DND-41 (cell line): Measurements from ENCODE around the gene HES4.

Source experiments
- ATAC-seq: fragments of 200-7000 bp; cut with Tn5 transposase; 3 replicates; pipeline ENCODE4 v1.9.1; 2021; ENCODE audit warnings: low read depth; ENCODE audit not compliant: insufficient read depth
- DNase-seq: peaks from one replicate; pipeline ENCODE4 v3.0.0-alpha.2; 2020
- H2AFZ ChIP-seq: 2 replicates; pipeline ENCODE4 v1.6.0; 2012; ENCODE audit warnings: low read depth, low read length
- H3K27ac ChIP-seq: 2 replicates; pipeline ENCODE4 v1.5.1; 2012; ENCODE audit warnings: low read length, inconsistent platforms
- H3K27me3 ChIP-seq: fragments of 200-600 bp; sonication (generic); 2 replicates; pipeline ENCODE4 v1.6.0; 2012; ENCODE audit warnings: low read length, mild to moderate bottlenecking, inconsistent platforms; ENCODE audit not compliant: insufficient read depth, poor library complexity
- H3K36me3 ChIP-seq: 2 replicates; pipeline ENCODE4 v1.5.1; 2012; ENCODE audit warnings: low read length, inconsistent platforms; ENCODE audit not compliant: insufficient read depth
- H3K4me1 ChIP-seq: 2 replicates; pipeline ENCODE4 v1.5.1; 2012; ENCODE audit warnings: mild to moderate bottlenecking, low read length; ENCODE audit not compliant: insufficient read depth
- H3K4me2 ChIP-seq: 2 replicates; pipeline ENCODE4 v1.6.0; 2012; ENCODE audit warnings: mild to moderate bottlenecking, moderate library complexity, low read length, inconsistent platforms; ENCODE audit not compliant: insufficient read depth
- H3K4me3 ChIP-seq, 2 experiments: fragments of 200-600 bp in 1 of 2; shearing (Covaris generic) in 1 of 2; 2 replicates each; pipeline ENCODE4 v1.5.1; 2012 to 2016; ENCODE audit warnings: inconsistent platforms in 2 of 2, low read length in 2 of 2, mild to moderate bottlenecking in 2 of 2, low read depth in 1 of 2, moderate library complexity in 1 of 2
- H3K79me2 ChIP-seq: 2 replicates; pipeline ENCODE4 v1.6.0; 2012; ENCODE audit warnings: low read length, inconsistent platforms; ENCODE audit not compliant: insufficient read depth
- H3K9ac ChIP-seq: 2 replicates; pipeline ENCODE4 v1.6.0; 2012; ENCODE audit warnings: low read depth, mild to moderate bottlenecking, inconsistent platforms, low read length, moderate library complexity
- H3K9me3 ChIP-seq: 2 replicates; pipeline ENCODE4 v1.5.1; 2012; ENCODE audit warnings: low read length, moderate library complexity, mild to moderate bottlenecking, inconsistent platforms; ENCODE audit not compliant: insufficient read depth, severe bottlenecking
- H4K20me1 ChIP-seq: 2 replicates; pipeline ENCODE4 v1.6.0; 2012; ENCODE audit warnings: low read length; ENCODE audit not compliant: insufficient read depth
- EZH2 ChIP-seq: IDR thresholded peaks from 3 replicates; pipeline ENCODE4 v1.6.1; 2012; ENCODE audit warnings: borderline replicate concordance, low read depth, mild to moderate bottlenecking, moderate library complexity, low read length, inconsistent platforms; ENCODE audit not compliant: severe bottlenecking
- TF ChIP-seq, protein P1 (sequence below): IDR thresholded peaks from 2 replicates; pipeline ENCODE4 v1.5.1; 2012; ENCODE audit warnings: borderline replicate concordance, low read length, moderate library complexity, mild to moderate bottlenecking; ENCODE audit not compliant: poor library complexity, severe bottlenecking; ENCODE audit errors: extremely low read depth

HES4 gene

DNA sequence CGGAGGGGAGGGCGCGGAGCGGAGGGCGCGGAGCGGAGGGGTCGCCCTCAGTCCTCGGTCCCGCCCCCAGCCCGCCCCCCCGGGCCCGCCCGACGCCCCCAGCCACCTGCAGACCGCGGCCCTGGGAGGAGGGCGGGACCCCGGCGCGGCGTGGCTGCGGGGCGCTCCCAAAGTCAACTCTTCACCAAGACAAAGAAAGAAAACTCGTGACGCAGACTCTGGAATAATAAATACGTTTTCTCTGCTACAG is 1.2 kb downstream of the HES4 start:
- no peak for DNase-seq
- H3K9me3 ChIP-seq = no peaks in the 10 kb centered on the region
- H4K20me1 ChIP-seq = peaks cover 13% of the 10 kb centered on the region
- ATAC-seq = no peak
- H3K4me3 ChIP-seq = no peak overlapping the region
- peaks cover 42% of the 10 kb centered on the region for H3K27me3 ChIP-seq
- H3K27ac ChIP-seq = no peak overlapping the region
- H2AFZ ChIP-seq = no peak overlapping the region
- H3K4me1 ChIP-seq = peaks cover 8% of the 10 kb centered on the region; the same call in 1 of the 2 replicates
- no peak overlapping the region for H3K4me2 ChIP-seq
- TF ChIP-seq EZH2 = no peak
- TF ChIP-seq, protein P1, sequence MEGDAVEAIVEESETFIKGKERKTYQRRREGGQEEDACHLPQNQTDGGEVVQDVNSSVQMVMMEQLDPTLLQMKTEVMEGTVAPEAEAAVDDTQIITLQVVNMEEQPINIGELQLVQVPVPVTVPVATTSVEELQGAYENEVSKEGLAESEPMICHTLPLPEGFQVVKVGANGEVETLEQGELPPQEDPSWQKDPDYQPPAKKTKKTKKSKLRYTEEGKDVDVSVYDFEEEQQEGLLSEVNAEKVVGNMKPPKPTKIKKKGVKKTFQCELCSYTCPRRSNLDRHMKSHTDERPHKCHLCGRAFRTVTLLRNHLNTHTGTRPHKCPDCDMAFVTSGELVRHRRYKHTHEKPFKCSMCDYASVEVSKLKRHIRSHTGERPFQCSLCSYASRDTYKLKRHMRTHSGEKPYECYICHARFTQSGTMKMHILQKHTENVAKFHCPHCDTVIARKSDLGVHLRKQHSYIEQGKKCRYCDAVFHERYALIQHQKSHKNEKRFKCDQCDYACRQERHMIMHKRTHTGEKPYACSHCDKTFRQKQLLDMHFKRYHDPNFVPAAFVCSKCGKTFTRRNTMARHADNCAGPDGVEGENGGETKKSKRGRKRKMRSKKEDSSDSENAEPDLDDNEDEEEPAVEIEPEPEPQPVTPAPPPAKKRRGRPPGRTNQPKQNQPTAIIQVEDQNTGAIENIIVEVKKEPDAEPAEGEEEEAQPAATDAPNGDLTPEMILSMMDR = no peak
- H3K79me2 ChIP-seq = no peaks in the 10 kb centered on the region
- no peak overlapping the region for H3K9ac ChIP-seq
- H3K36me3 ChIP-seq = no peaks in the 10 kb centered on the region

DNA sequence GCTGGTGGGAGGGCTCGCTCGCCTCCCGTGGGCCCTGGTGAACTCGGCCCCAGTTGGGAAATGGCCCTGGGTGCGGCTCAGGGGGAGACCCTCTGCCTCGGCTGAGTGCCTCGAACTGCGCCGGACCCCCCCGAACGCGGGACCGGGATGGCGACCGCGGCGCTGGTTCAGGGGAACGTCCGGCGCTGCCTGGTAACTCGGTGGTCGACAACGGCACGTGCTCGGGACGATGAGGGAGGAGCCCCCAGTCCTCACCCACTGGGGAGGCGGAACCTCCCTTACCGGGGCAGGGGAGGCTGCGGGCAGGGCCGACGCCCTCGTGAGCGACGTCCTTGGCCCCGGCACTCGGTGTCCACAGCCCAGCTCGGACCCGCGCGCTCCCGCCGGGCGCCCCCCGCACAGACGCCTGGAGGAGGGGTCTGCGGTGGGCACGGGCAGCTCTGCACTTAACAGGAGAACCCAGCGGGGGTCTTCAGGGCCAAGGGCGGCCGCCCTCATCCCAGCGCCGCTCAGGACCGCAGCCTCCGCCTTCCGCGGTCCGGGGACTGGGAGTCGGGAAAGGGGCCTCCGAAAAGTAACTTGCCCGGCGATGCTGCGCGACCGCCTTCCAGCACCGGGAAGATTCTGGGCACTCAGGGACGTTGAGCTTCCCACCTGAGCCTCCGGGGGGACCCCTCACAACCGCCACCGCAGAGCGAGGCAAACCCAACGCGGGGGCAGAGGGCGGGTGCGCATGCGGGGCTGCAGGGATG is 1.7 kb downstream of the HES4 start:
- ATAC-seq = no peak
- DNase-seq = no peak

DNA sequence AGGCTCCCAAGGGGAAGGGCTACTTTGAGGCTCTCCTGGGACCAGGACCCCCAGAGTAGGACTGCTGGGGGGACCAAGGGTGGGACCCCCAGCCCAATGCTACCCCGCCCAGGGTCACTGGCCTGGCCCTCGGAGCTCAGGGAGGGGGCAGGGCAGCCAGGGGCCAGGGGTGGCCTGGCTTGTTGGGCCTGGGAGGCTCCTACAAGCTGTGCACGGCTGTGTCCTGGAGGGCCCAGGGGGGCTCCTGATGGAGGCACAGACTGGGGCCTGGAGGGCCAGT is 2.2 kb downstream of the HES4 start:
- Histone ChIP-seq H3K27me3 (peaks cover 32% of the 10 kb centered on the region), H3K9ac (no peak overlapping the region), H2AFZ (no peak overlapping the region), H3K79me2 (no peaks in the 10 kb centered on the region), H3K27ac (no peak overlapping the region), H3K36me3 (no peaks in the 10 kb centered on the region), H3K9me3 (no peaks in the 10 kb centered on the region), H3K4me2 (no peak overlapping the region), H3K4me1 (peaks cover 8% of the 10 kb centered on the region; the same call in 1 of the 2 replicates), H4K20me1 (peaks cover 9% of the 10 kb centered on the region), H3K4me3 (no peak overlapping the region)
- no peak for ATAC-seq
- DNase-seq = no peak
- TF ChIP-seq, protein P1 = no peak
- TF ChIP-seq EZH2 = no peak

More for the DNA sequence above, 1.7 kb downstream of the HES4 start:
- no peak overlapping the region for H3K27ac ChIP-seq
- no peak overlapping the region for H3K4me3 ChIP-seq
- H3K9me3 ChIP-seq = no peaks in the 10 kb centered on the region
- H3K4me1 ChIP-seq = peaks cover 8% of the 10 kb centered on the region; the same call in 1 of the 2 replicates
- no peaks in the 10 kb centered on the region for H3K36me3 ChIP-seq
- H4K20me1 ChIP-seq = peaks cover 10% of the 10 kb centered on the region
- no peak overlapping the region for H2AFZ ChIP-seq
- no peaks in the 10 kb centered on the region for H3K79me2 ChIP-seq
- H3K27me3 ChIP-seq = peaks cover 37% of the 10 kb centered on the region
- TF ChIP-seq EZH2 = no peak
- TF ChIP-seq, protein P1 = no peak
- no peak overlapping the region for H3K9ac ChIP-seq
- H3K4me2 ChIP-seq = no peak overlapping the region
